CD4-positive, CD25-positive, alpha-beta regulatory T cell (primary cell): ENCODE data around the gene MICU1. TPM values are rescaled to one million over a fixed set of nuclear protein-coding genes. Genes with fewer than 3 reads are reported as not detected.
"Not testable (repeated sequence)": the region's sequence is repeated elsewhere in the genome, so short reads cannot be mapped to it uniquely, and the experiment has no call there.

Experiments used
- ATAC-seq, 2 donors: fragments of 150-1000 bp; cut with Tn5 transposase; one replicate each; pipeline ENCODE4 v1.10.0; 2021; ENCODE audit warnings: low read depth in 2 of 2, moderate number of reproducible peaks in 2 of 2, moderate library complexity in 1 of 2
- DNase-seq, 3 donors: peaks; one replicate each; pipeline versions ENCODE4 v3.0.0 to v3.0.0-alpha.2; 2012 to 2022; ENCODE audit warnings: mixed read lengths in 1 of 3
- H3K27ac ChIP-seq: one replicate; pipeline ENCODE4 v1.7.0; 2013; ENCODE audit warnings: mild to moderate bottlenecking, low read length; ENCODE audit not compliant: insufficient read depth, poor library complexity, severe bottlenecking
- H3K27me3 ChIP-seq: one replicate; pipeline ENCODE4 v1.7.0; 2013; ENCODE audit warnings: low read length; ENCODE audit not compliant: control insufficient read depth, insufficient read depth
- H3K36me3 ChIP-seq: one replicate; pipeline ENCODE4 v1.7.0; 2013; ENCODE audit warnings: mild to moderate bottlenecking, low read length, moderate library complexity; ENCODE audit not compliant: control insufficient read depth, insufficient read depth
- H3K4me1 ChIP-seq: 2 replicates; pipeline ENCODE4 v1.7.0; 2013; ENCODE audit warnings: mild to moderate bottlenecking, low read length; ENCODE audit not compliant: insufficient read depth, control insufficient read depth, poor library complexity, severe bottlenecking
- H3K4me3 ChIP-seq: one replicate; pipeline ENCODE4 v1.7.0; 2013; ENCODE audit warnings: low read depth, mild to moderate bottlenecking, low read length, moderate library complexity
- H3K9me3 ChIP-seq, 2 experiments: 1 replicate in 1 of 2; 2 replicates in 1 of 2; pipeline ENCODE4 v1.7.0; 2013; ENCODE audit warnings: low read length in 2 of 2, mild to moderate bottlenecking in 1 of 2, moderate library complexity in 1 of 2; ENCODE audit not compliant: control insufficient read depth in 2 of 2
- H3K27ac Mint-ChIP-seq, 3 donors: one replicate each; pipeline ENCODE4 v1.8.0; 2020 to 2022; ENCODE audit warnings: mild to moderate bottlenecking in 3 of 3, mixed read lengths in 3 of 3, moderate library complexity in 2 of 3
- H3K27me3 Mint-ChIP-seq: one replicate; pipeline ENCODE4 v1.8.0; 2022; ENCODE audit warnings: mild to moderate bottlenecking, mixed read lengths
- H3K36me3 Mint-ChIP-seq: one replicate; pipeline ENCODE4 v1.8.0; 2020; ENCODE audit warnings: mixed read lengths
- H3K4me1 Mint-ChIP-seq, 4 donors: one replicate each; pipeline ENCODE4 v1.8.0; 2020 to 2022; ENCODE audit warnings: mixed read lengths in 4 of 4, mild to moderate bottlenecking in 1 of 4
- H3K4me3 Mint-ChIP-seq, 4 donors: one replicate each; pipeline ENCODE4 v1.8.0; 2020 to 2022; ENCODE audit warnings: mild to moderate bottlenecking in 4 of 4, mixed read lengths in 4 of 4, moderate library complexity in 3 of 4
- H3K9me3 Mint-ChIP-seq, 7 donors: one replicate each; pipeline ENCODE4 v1.8.0; 2020 to 2022; ENCODE audit warnings: mixed read lengths in 7 of 7, mild to moderate bottlenecking in 3 of 7, moderate library complexity in 2 of 7
- polyA plus RNA-seq, 4 donors: library from polyadenylated mRNA; unstranded; fragments of 300-500 nt; fragmentation: Illumina TruSeq; gene quantifications; one replicate each; pipeline ENCODE4 v1.2.3, GENCODE V29; 2021
- total RNA-seq: library from RNA; stranded (reverse); gene quantifications from one replicate; pipeline ENCODE4 v1.2.3, GENCODE V29; 2022

The MICU1 gene
- total and polyA plus RNA-seq, 5 donors from 2014 or later: 20.2 to 29.6 (median 26.5) TPM

GRCh38 chr10:72351479-72351878 lies 274.4 kb downstream of the MICU1 start:
- Mint-ChIP-seq H3K27ac (peak overlapping the region in 1 of 3 donors; percentile 21), H3K27me3 (no peaks in the 10 kb centered on the region), H3K4me3 (peak overlapping the region in 2 of 4 donors; percentile 80 to 91), H3K36me3 (peaks cover 22% of the 10 kb centered on the region), H3K9me3 (peaks cover 0 to 2% (median 0%) of the 10 kb centered on the region in 7 donors), H3K4me1 (peaks cover 11 to 62% (median 38%) of the 10 kb centered on the region in 4 donors)
- Histone ChIP-seq H3K9me3 (no peaks in the 10 kb centered on the region), H3K27ac (no peak overlapping the region), H3K4me1 (peaks cover 25% of the 10 kb centered on the region), H3K36me3 (peaks cover 14% of the 10 kb centered on the region), H3K27me3 (no peaks in the 10 kb centered on the region), H3K4me3 (no peak overlapping the region)
- ATAC-seq (no peak), DNase-seq (no peak)

- H3K27ac Mint-ChIP-seq: peak overlapping the region in 1 of 3 donors; percentile 67
Observed at GRCh38 chr10:72349438-72349837, 276.4 kb downstream of the MICU1 start.

GRCh38 chr10:72348282-72348681 lies 277.6 kb downstream of the MICU1 start:
- no peak overlapping the region for H3K4me3 Mint-ChIP-seq
- ATAC-seq (no peak), DNase-seq (no peak)
- peaks cover 6 to 50% (median 34%) of the 10 kb centered on the region in 4 donors for H3K4me1 Mint-ChIP-seq
- no peaks in the 10 kb centered on the region for H3K27me3 Mint-ChIP-seq
- peaks cover 18% of the 10 kb centered on the region for H3K36me3 ChIP-seq
- H3K27ac Mint-ChIP-seq: no peak overlapping the region
- H3K27me3 ChIP-seq: no peaks in the 10 kb centered on the region
- peaks cover 0 to 2% (median 0%) of the 10 kb centered on the region in 7 donors for H3K9me3 Mint-ChIP-seq
- H3K4me3 ChIP-seq: no peak overlapping the region
- H3K4me1 ChIP-seq: peaks cover 20% of the 10 kb centered on the region
- peaks cover 22% of the 10 kb centered on the region for H3K36me3 Mint-ChIP-seq
- H3K9me3 ChIP-seq: no peaks in the 10 kb centered on the region
- H3K27ac ChIP-seq: no peak overlapping the region

More at GRCh38 chr10:72349438-72349837, 276.4 kb downstream of the MICU1 start:
- Mint-ChIP-seq H3K4me3 (peak overlapping the region in 2 of 4 donors; percentile 82 to 85), H3K9me3 (peaks cover 0 to 2% (median 0%) of the 10 kb centered on the region in 7 donors), H3K36me3 (peaks cover 22% of the 10 kb centered on the region), H3K4me1 (peaks cover 6 to 56% (median 32%) of the 10 kb centered on the region in 4 donors), H3K27me3 (no peaks in the 10 kb centered on the region)
- H3K27me3 ChIP-seq: no peaks in the 10 kb centered on the region
- no peak overlapping the region for H3K27ac ChIP-seq
- no peak for DNase-seq
- peaks cover 17% of the 10 kb centered on the region for H3K36me3 ChIP-seq
- H3K9me3 ChIP-seq: no peaks in the 10 kb centered on the region
- no peak overlapping the region for H3K4me3 ChIP-seq
- H3K4me1 ChIP-seq: peaks cover 29% of the 10 kb centered on the region
- ATAC-seq: no peak

- H3K4me3 Mint-ChIP-seq, H3K27ac ChIP-seq, H3K27me3 ChIP-seq, H3K27ac Mint-ChIP-seq, H3K9me3 Mint-ChIP-seq, H3K27me3 Mint-ChIP-seq, H3K9me3 ChIP-seq, DNase-seq, H3K4me3 ChIP-seq, ATAC-seq: not testable (repeated sequence)
- Mint-ChIP-seq H3K36me3 (peaks cover 16% of the 10 kb centered on the region), H3K4me1 (peaks cover 6 to 28% (median 18%) of the 10 kb centered on the region in 4 donors)
- H3K4me1 ChIP-seq: peaks cover 13% of the 10 kb centered on the region
- H3K36me3 ChIP-seq: peaks cover 20% of the 10 kb centered on the region
Observed at GRCh38 chr10:72346117-72346516, 279.8 kb downstream of the MICU1 start.

GRCh38 chr10:72344932-72345331 lies 280.9 kb downstream of the MICU1 start:
- peaks cover 18% of the 10 kb centered on the region for H3K4me1 ChIP-seq
- DNase-seq: no peak
- no peak overlapping the region for H3K4me3 Mint-ChIP-seq
- no peaks in the 10 kb centered on the region for H3K27me3 Mint-ChIP-seq
- H3K27ac Mint-ChIP-seq: peak overlapping the region in 1 of 3 donors; percentile 46
- peaks cover 16% of the 10 kb centered on the region for H3K36me3 Mint-ChIP-seq
- peaks cover 20% of the 10 kb centered on the region for H3K36me3 ChIP-seq
- no peaks in the 10 kb centered on the region for H3K9me3 Mint-ChIP-seq
- H3K27ac ChIP-seq: no peak overlapping the region
- no peak for ATAC-seq
- no peak overlapping the region for H3K4me3 ChIP-seq
- peaks cover 6 to 23% (median 14%) of the 10 kb centered on the region in 4 donors for H3K4me1 Mint-ChIP-seq
- H3K27me3 ChIP-seq: no peaks in the 10 kb centered on the region
- H3K9me3 ChIP-seq: no peaks in the 10 kb centered on the region

- no peak for DNase-seq
- H3K4me3 Mint-ChIP-seq: no peak overlapping the region
- peak overlapping the region in 2 of 3 donors; percentile 41 to 62 for H3K27ac Mint-ChIP-seq
- Histone ChIP-seq H3K4me1 (peaks cover 15% of the 10 kb centered on the region), H3K9me3 (no peaks in the 10 kb centered on the region), H3K4me3 (no peak overlapping the region), H3K27me3 (no peaks in the 10 kb centered on the region), H3K27ac (no peak overlapping the region), H3K36me3 (peaks cover 13% of the 10 kb centered on the region)
- H3K27me3 Mint-ChIP-seq: no peaks in the 10 kb centered on the region
- H3K4me1 Mint-ChIP-seq: peaks cover 0 to 11% (median 6%) of the 10 kb centered on the region in 4 donors
- no peak for ATAC-seq
- peaks cover 4% of the 10 kb centered on the region for H3K36me3 Mint-ChIP-seq
- H3K9me3 Mint-ChIP-seq: no peaks in the 10 kb centered on the region
Observed at GRCh38 chr10:72342911-72343310, 283.0 kb downstream of the MICU1 start.

GRCh38 chr10:72340510-72341261 lies 285.2 kb downstream of the MICU1 start:
- Mint-ChIP-seq H3K4me1 (peaks cover 0 to 31% (median 18%) of the 10 kb centered on the region in 4 donors), H3K36me3 (peaks cover 11% of the 10 kb centered on the region), H3K9me3 (no peaks in the 10 kb centered on the region), H3K27me3 (no peaks in the 10 kb centered on the region), H3K4me3 (no peak overlapping the region), H3K27ac (peak overlapping the region in 2 of 3 donors; percentile 56 to 76)
- DNase-seq: peak; percentile 63 to 72 (median 71)
- peak; percentile 54 to 57 for ATAC-seq
- no peak overlapping the region for H3K27ac ChIP-seq
- peaks cover 18% of the 10 kb centered on the region for H3K36me3 ChIP-seq
- H3K4me1 ChIP-seq: peaks cover 31% of the 10 kb centered on the region
- no peaks in the 10 kb centered on the region for H3K9me3 ChIP-seq
- H3K4me3 ChIP-seq: no peak overlapping the region
- H3K27me3 ChIP-seq: no peaks in the 10 kb centered on the region
